DOHH2 (cell line): ENCODE data around the gene ITIH5.

Experiments used
- H3F3A ChIP-seq: fragments of 200-600 bp; sonication (generic), shearing (Covaris generic); 2 replicates; pipeline ENCODE4 v1.6.0; 2016; ENCODE audit warnings: antibody characterized with exemption, mild to moderate bottlenecking; ENCODE audit not compliant: control insufficient read depth, insufficient read depth
- H3K27ac ChIP-seq: fragments of 200-600 bp; sonication (generic); 2 replicates; pipeline ENCODE4 v1.5.1; 2014; ENCODE audit warnings: low read depth, mild to moderate bottlenecking, low read length, moderate library complexity
- H3K27me3 ChIP-seq: fragments of 200-600 bp; sonication (generic); 2 replicates; pipeline ENCODE4 v1.6.1; 2014; ENCODE audit warnings: mild to moderate bottlenecking, low read length, mixed read lengths; ENCODE audit not compliant: control insufficient read depth
- H3K36me3 ChIP-seq: fragments of 200-600 bp; sonication (generic); 2 replicates; pipeline ENCODE4 v1.6.1; 2014; ENCODE audit warnings: mild to moderate bottlenecking, low read length, moderate library complexity, mixed read lengths; ENCODE audit not compliant: control insufficient read depth
- H3K4me1 ChIP-seq: fragments of 200-600 bp; sonication (generic); 2 replicates; pipeline ENCODE4 v1.6.1; 2014; ENCODE audit warnings: mild to moderate bottlenecking, low read length, mixed read lengths; ENCODE audit not compliant: control insufficient read depth
- H3K4me2 ChIP-seq: fragments of 200-600 bp; sonication (generic); 2 replicates; pipeline ENCODE4 v1.6.0; 2014; ENCODE audit warnings: mild to moderate bottlenecking, low read length, moderate library complexity
- H3K4me3 ChIP-seq: fragments of 200-600 bp; sonication (generic); 2 replicates; pipeline ENCODE4 v1.5.1; 2014; ENCODE audit warnings: mild to moderate bottlenecking, low read length, mixed read lengths
- H3K79me2 ChIP-seq: fragments of 200-600 bp; sonication (generic); 2 replicates; pipeline ENCODE4 v1.6.1; 2014; ENCODE audit warnings: mild to moderate bottlenecking, low read length, mixed read lengths; ENCODE audit not compliant: control insufficient read depth
- H3K9me2 ChIP-seq: fragments of 200-600 bp; sonication (generic); replicated peaks from 2 replicates; pipeline ENCODE4 v1.6.1; 2014; ENCODE audit warnings: mild to moderate bottlenecking, low read length, mixed read lengths; ENCODE audit not compliant: control insufficient read depth
- H3K9me3 ChIP-seq: fragments of 200-600 bp; sonication (generic); 2 replicates; pipeline ENCODE4 v1.6.1; 2014; ENCODE audit warnings: antibody characterized with exemption, low read length, mixed read lengths; ENCODE audit not compliant: control insufficient read depth, insufficient read depth
- H4K20me1 ChIP-seq: fragments of 200-600 bp; sonication (generic); 2 replicates; pipeline ENCODE4 v1.6.0; 2014; ENCODE audit warnings: low read depth, mild to moderate bottlenecking, antibody characterized with exemption, low read length, moderate library complexity; ENCODE audit not compliant: control insufficient read depth, insufficient read depth
- EZH2phosphoT487 ChIP-seq: fragments of 200-600 bp; sonication (generic); IDR thresholded peaks from 2 replicates; pipeline ENCODE4 v1.6.1; 2017; ENCODE audit warnings: borderline replicate concordance, mild to moderate bottlenecking, antibody characterized with exemption, low read length, moderate library complexity, mixed read lengths
- TF ChIP-seq, protein P1 (sequence below): fragments of 200-600 bp; sonication (generic); IDR thresholded peaks from one replicate; pipeline ENCODE4 v1.5.1; 2014; ENCODE audit warnings: antibody characterized with exemption, mild to moderate bottlenecking, low read depth, low read length; ENCODE audit not compliant: poor library complexity, severe bottlenecking

ITIH5 gene

DNA sequence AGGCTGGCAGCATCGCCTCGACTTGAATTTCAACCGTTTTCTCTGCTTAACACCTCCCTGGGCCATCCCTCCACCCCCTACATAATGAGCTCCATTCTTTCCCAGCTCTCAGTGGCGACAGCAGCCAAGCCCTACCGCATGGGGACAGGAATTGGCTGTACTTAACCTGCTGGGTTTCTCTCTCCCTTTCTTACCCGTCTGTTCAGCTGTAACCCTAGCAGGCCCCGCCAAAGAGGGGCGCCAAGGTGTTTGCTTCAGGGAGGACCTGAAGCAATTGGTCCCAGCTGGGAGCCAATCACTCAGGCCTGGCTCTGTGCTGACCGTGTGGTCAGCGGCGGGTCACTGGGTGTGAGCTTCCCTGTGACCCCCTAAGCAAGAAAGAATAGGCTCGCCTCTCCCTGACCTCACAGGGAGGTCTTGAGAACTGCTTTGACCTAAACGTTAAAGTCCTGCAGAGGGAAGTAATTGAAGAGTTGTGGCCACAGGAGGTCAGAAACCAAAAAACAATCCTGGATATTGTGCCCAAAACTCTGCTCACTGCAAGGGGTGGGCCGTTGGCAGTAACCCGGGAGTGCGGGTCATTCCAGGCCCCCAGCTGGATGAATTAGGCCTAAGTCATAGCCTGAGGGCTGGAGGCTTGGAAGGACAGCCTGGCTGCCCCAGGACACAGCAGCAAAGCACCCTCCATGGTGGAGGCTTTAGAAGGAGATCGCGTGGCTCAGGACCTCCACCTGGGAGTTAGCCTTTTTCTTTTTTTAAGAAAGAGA is 114.6 kb downstream of the ITIH5 start:
- Histone ChIP-seq H3K4me1 (no peaks in the 10 kb centered on the region), H3K36me3 (no peaks in the 10 kb centered on the region), H3K4me2 (no peak overlapping the region), H4K20me1 (no peaks in the 10 kb centered on the region), H3K4me3 (no peak overlapping the region), H3K9me2 (no peaks in the 10 kb centered on the region), H3K27me3 (no peaks in the 10 kb centered on the region), H3K27ac (no peak overlapping the region), H3K9me3 (no peaks in the 10 kb centered on the region), H3F3A (no peaks in the 10 kb centered on the region), H3K79me2 (no peaks in the 10 kb centered on the region)
- TF ChIP-seq EZH2phosphoT487 = no peak
- TF ChIP-seq, protein P1, sequence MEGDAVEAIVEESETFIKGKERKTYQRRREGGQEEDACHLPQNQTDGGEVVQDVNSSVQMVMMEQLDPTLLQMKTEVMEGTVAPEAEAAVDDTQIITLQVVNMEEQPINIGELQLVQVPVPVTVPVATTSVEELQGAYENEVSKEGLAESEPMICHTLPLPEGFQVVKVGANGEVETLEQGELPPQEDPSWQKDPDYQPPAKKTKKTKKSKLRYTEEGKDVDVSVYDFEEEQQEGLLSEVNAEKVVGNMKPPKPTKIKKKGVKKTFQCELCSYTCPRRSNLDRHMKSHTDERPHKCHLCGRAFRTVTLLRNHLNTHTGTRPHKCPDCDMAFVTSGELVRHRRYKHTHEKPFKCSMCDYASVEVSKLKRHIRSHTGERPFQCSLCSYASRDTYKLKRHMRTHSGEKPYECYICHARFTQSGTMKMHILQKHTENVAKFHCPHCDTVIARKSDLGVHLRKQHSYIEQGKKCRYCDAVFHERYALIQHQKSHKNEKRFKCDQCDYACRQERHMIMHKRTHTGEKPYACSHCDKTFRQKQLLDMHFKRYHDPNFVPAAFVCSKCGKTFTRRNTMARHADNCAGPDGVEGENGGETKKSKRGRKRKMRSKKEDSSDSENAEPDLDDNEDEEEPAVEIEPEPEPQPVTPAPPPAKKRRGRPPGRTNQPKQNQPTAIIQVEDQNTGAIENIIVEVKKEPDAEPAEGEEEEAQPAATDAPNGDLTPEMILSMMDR = no peak

DNA sequence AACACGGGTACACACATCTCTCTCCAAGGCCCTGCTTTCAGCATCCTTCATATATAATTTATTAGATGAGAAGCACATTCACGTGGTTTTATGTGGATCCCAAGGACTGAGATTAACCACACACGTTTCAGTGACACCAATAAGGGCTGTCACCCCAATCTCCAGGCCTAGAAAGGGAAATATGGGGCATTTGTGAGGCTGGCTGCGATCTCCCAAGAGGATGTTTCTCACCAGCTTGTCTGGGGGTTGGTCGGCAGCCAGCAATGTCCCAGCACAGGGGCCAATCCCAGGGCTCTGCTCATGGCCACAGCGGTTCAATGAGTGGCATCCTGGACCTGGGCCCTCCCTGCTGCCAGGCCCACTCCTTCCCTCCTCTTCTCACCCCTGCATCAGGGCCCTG is 115.5 kb downstream of the ITIH5 start:
- no peak for TF ChIP-seq EZH2phosphoT487
- TF ChIP-seq, protein P1 = no peak
- H3K4me2 ChIP-seq = no peak overlapping the region
- H3K36me3 ChIP-seq = no peaks in the 10 kb centered on the region
- H3K4me3 ChIP-seq = no peak overlapping the region
- no peaks in the 10 kb centered on the region for H3K9me3 ChIP-seq
- no peaks in the 10 kb centered on the region for H3F3A ChIP-seq
- H3K9me2 ChIP-seq = no peaks in the 10 kb centered on the region
- H4K20me1 ChIP-seq = no peaks in the 10 kb centered on the region
- no peaks in the 10 kb centered on the region for H3K27me3 ChIP-seq
- H3K27ac ChIP-seq = no peak overlapping the region
- H3K79me2 ChIP-seq = no peaks in the 10 kb centered on the region
- no peaks in the 10 kb centered on the region for H3K4me1 ChIP-seq

DNA sequence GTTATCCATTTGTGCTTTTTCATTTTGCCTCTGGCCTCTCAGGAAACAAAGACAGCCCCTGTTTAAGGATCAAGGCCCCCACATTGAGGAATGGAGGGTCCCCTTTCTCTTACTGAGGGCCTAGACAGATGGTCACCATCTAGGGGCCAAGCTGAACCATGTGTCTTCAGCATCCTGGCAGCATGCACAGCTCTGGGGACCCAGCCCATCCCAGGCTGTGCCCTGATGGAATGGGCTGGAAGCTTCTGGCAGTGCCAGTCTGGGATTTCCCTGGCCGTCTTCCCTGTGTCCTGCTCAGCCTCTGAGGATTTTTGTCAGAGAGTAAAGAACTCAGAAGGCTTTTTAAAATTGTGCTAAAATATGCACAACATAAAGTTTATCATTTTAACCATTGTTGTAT is 116.8 kb downstream of the ITIH5 start:
- Histone ChIP-seq H4K20me1 (no peaks in the 10 kb centered on the region), H3K4me2 (no peak overlapping the region), H3K9me3 (no peaks in the 10 kb centered on the region), H3K27me3 (no peaks in the 10 kb centered on the region), H3K4me3 (no peak overlapping the region), H3K27ac (no peak overlapping the region), H3K36me3 (no peaks in the 10 kb centered on the region), H3K9me2 (no peaks in the 10 kb centered on the region), H3K79me2 (no peaks in the 10 kb centered on the region), H3K4me1 (no peaks in the 10 kb centered on the region), H3F3A (no peaks in the 10 kb centered on the region)
- TF ChIP-seq, protein P1 = no peak
- no peak for TF ChIP-seq EZH2phosphoT487
